ACHN (cell line): ENCODE data around the gene CCDC192.

Experiments
- DNase-seq: peaks from one replicate; pipeline ENCODE4 v3.0.0-alpha.2; 2015
- in situ Hi-C: cut with HindIII; loops from 2 replicates; pipeline ENCODE4 v1.10.0; 2017; ENCODE audit warnings: low sequenced_read_pairs, low pct_ligation_motif_present, low pct_unique_long_range_greater_than_20kb

CCDC192 gene

GRCh38 chr5:127858116-127858784 is 155.1 kb downstream of the CCDC192 start:
- DNase-seq = no peak
- in situ Hi-C loops = no loop called here

DNA sequence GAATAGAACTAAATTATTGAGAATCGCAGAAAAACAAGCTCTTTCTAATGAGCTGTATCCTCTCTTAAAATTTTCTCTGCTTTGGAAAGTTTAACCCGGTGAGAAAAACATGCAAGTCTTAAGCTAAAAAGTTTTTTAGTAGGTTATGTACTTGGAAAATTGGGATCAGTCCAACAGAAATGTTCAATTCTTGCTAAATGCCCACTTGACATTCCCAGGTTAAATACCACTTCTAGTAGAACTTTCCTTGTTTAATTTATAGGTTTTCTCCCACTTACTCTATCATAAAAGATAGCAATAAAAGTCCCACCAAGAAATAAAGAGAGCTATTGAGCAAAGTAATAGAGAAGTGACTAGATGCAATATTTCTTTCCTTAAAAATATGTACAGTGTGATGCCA is 157.1 kb downstream of the CCDC192 start:
- in situ Hi-C loops = no loop called here
- DNase-seq = no peak

DNA sequence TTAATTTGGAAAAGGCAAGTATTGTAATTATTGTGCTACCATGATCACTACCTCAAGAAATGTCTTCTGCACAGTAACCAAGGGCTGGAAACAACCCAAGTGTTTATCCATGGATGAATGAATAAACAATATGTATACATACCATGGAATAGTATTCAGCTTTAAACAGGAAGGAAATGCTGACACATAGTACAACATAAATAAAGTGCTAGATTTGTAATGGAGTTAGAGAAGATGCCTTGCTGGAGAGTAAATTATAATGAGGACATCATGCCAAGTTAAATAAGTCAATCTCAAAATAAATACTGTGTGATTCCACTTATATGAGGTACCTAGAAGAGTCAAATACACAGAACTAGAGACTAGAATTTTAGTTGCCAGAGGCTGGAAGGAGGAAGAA is 160.0 kb downstream of the CCDC192 start:
- in situ Hi-C loops = no loop called here
- DNase-seq = no peak

GRCh38 chr5:127863610-127864395 is 160.6 kb downstream of the CCDC192 start:
- in situ Hi-C loops = no loop called here
- no peak for DNase-seq

DNA sequence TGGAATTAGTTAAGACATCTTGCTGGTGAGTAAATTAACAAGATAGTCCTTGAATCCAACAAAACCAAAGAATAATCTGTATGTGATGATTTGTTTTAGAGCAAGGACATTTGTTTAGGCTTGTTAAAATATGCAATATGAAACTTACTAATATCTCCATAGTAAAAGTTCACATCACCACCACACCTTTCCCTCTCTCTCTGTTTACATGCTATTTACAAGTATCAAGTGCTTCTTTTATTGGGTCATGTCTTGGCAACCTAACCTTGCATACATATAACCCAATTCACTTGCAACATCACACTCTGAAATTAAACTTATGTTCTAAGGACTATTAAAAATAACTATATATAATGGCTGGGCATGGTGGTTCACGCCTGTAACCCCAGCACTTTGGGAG is 161.3 kb downstream of the CCDC192 start:
- in situ Hi-C loops = no loop called here
- DNase-seq = no peak

DNA sequence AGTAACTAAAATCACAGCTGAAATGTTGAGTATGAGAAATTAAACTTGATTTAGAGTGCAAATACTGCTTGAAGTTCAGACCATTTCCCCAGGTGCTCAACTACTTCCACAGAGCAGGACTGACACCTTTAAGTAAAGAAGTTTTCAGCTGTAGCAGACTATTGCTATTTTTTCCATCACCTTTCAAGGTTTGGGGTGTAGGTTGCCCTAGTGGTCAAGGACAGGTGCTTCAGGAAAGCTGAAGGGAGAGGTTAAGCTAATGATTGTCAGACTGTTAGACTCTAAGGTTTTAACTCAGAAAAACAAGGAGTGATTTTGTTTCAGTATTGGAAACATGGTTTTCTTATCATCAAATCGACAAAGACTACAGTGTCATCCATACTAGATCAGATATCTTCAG is 162.1 kb downstream of the CCDC192 start:
- DNase-seq = no peak
- in situ Hi-C loops = no loop called here

GRCh38 chr5:127867022-127867783 is 164.0 kb downstream of the CCDC192 start:
- no peak for DNase-seq
- in situ Hi-C loops = no loop called here

DNA sequence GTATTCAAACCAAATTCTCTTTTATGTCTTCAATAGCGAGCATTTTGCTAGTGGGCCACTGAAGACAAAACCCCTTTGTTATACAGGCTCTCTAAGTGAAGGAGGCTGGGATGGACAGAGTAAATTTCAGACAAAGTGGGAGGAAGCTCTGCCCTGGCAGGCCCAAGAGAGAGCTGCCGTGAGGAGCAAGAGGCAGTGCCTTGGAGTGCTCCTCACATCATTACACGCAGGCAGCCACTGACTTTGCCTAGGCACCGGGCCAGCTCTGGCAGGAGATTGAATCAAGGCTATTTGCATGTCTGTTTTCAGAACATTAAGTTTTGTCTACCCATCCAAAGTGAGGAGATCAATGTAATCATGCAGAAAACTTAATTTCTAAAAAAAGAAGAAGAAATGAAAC is 167.7 kb downstream of the CCDC192 start:
- in situ Hi-C loops = no loop called here
- no peak for DNase-seq

- in situ Hi-C loops = no loop called here
Measured at GRCh38 chr5:127871503-127872153, 168.4 kb downstream of the CCDC192 start.

DNA sequence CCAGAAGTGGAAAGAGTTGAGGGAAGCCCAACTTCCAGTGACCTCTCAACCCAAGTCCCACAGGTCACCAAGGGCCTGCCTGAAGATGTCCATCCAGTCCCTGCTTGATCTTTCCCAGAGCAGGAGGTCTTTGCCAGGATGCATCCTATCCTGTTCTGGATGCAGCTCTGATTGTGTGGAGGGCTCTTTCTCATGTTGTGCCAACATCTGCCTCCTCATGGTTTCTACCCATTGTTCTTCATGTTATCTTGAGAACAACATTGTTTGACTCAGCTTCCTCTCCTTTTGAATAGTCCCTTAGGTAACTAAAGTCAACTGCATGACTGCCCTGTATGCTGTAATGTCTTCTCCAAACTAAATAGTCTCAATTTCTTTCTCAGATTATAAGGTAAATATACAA is 169.3 kb downstream of the CCDC192 start:
- in situ Hi-C loops = no loop called here

More at GRCh38 chr5:127871503-127872153, 168.4 kb downstream of the CCDC192 start:
- no peak for DNase-seq

DNA sequence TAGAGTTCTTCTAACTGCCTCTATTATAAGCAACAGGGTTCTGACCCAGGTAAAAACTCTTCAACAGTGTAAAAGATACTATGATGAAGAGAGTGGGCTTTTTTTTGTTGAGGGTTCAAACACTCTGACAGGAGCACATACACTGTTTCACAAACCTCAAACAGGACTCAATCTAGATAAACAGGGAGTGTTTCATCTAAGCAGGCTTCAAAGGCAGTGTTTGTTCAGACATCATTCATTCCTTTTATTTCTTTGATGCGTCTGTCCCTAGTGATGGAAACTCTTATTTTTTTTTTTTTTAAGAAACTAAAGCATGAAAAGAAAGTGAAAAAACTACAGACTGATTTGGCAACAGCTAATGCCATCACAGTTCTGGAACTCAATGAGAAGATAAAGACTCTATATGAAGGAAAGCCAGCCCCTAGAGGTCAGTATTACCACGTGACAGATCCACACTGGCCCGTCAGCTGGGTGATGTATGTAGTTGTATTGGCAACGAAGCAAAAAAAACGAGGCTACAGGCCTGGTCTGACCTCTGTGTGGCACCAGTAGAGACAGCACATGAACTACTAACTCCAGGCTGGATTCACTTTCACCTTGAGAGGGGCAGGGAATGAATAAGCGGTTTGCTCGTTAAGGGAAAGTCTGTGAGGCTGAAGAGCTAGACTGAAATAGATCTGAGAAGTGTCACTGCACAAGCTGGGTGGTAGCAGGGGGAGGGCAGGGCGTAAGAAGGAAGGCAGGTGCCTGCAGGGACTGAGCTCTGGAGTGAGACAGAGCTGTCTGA is 172.2 kb downstream of the CCDC192 start:
- DNase-seq = peak; percentile 36
- in situ Hi-C loops = no loop called here

More for the DNA sequence above, 169.3 kb downstream of the CCDC192 start:
- DNase-seq = no peak

GRCh38 chr5:127876384-127876783 is 173.2 kb downstream of the CCDC192 start:
- DNase-seq = peak; percentile 77
- in situ Hi-C loops = no loop called here

DNA sequence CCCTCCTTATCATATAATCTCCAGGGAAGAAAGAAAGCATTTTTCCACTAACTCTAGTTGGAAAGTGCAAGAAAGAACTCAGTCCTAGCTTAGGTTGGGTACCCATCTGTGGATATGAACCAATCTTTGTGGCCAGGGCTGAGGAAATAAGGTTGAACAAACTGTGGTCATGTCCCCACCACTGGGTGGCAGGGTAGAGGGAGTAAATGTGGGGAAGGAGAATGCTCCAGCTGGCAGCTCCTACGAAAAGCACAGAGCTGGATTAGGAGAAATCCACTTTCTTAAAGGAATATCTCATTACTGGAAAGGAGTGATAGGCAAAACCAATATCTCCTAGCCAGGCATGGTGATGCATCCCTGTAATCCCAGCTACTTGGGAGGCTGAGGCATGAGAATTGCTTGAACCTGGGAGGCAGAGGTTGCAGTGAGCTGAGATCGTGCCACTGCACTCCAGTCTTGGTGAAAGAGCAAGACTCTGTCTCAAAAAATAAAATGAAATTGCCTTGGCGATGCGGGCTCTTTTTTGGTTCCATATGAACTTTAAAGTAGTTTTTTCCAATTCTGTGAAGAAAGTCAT is 175.1 kb downstream of the CCDC192 start:
- peak; percentile 59 for DNase-seq
- in situ Hi-C loops = no loop called here

DNA sequence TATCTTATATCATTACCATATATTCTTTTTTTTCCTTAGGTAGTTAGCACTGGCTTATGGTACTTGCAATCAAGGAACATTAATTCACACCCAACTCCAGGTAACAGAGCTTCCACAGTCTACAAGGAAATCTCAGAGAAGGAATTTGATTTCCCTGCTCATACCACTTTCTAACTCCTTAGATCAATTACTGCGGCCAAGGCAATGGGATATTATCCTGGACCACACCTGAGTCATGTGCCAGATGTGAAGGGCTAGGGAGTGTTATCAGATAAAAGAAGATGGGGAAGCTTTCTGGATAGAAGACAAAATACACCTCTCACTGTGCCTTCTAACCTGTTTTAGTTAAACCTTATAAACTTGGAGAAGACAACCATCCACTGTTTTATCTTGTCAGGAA is 181.2 kb downstream of the CCDC192 start:
- DNase-seq = no peak
- in situ Hi-C loops = no loop called here

- in situ Hi-C loops = no loop called here
- no peak for DNase-seq
Measured at GRCh38 chr5:127885176-127885575, 182.0 kb downstream of the CCDC192 start.

GRCh38 chr5:127886081-127886480 is 182.9 kb downstream of the CCDC192 start:
- in situ Hi-C loops = no loop called here
- no peak for DNase-seq

GRCh38 chr5:127887282-127887681 is 184.1 kb downstream of the CCDC192 start:
- DNase-seq = no peak
- in situ Hi-C loops = no loop called here

- in situ Hi-C loops = no loop called here
- no peak for DNase-seq
Measured at GRCh38 chr5:127891942-127892341, 188.8 kb downstream of the CCDC192 start.
